A204.1 (cell line): ENCODE measurements around the gene DSCAML1.

Experiments used
- FAIRE-seq: peaks from 2 replicates; lab custom pipeline; 2012; peaks lifted over from hg19 to GRCh38; lab: Jason Lieb, UNC

The DSCAML1 gene

GRCh38 chr11:117796872-117797529 lies at the start of gene DSCAML1:
Gene DSCAML1, minus strand, starts transcription at chr11:117797216. Its CDS starts 137 bp downstream, at chr11:117797079.
- no peak for FAIRE-seq

GRCh38 chr11:117843666-117844484 lies 46.9 kb upstream of the DSCAML1 start:
- FAIRE-seq: peak; percentile 37

GRCh38 chr11:117842131-117842941 lies 45.3 kb upstream of the DSCAML1 start:
- FAIRE-seq: no peak

- FAIRE-seq: no peak
These were observed 44.6 kb upstream of the DSCAML1 start for GRCh38 chr11:117841551-117842031.

- FAIRE-seq: no peak
These were observed 44.0 kb upstream of the DSCAML1 start for GRCh38 chr11:117840881-117841550.

- FAIRE-seq: no peak
These were observed 43.2 kb upstream of the DSCAML1 start for GRCh38 chr11:117839936-117840813.

- no peak for FAIRE-seq
These were observed 42.4 kb upstream of the DSCAML1 start for GRCh38 chr11:117839380-117839881.

GRCh38 chr11:117838901-117839300 lies 41.9 kb upstream of the DSCAML1 start:
- no peak for FAIRE-seq

GRCh38 chr11:117837791-117838190 lies 40.8 kb upstream of the DSCAML1 start:
- FAIRE-seq: no peak

GRCh38 chr11:117837070-117837776 lies 40.2 kb upstream of the DSCAML1 start:
- no peak for FAIRE-seq

- no peak for FAIRE-seq
These were observed 39.3 kb upstream of the DSCAML1 start for GRCh38 chr11:117836077-117836960.

- FAIRE-seq: no peak
These were observed 38.6 kb upstream of the DSCAML1 start for GRCh38 chr11:117835576-117835975.

- FAIRE-seq: no peak
These were observed 37.9 kb upstream of the DSCAML1 start for GRCh38 chr11:117834838-117835443.

GRCh38 chr11:117834068-117834810 lies 37.2 kb upstream of the DSCAML1 start:
- no peak for FAIRE-seq

- FAIRE-seq: no peak
These were observed 36.4 kb upstream of the DSCAML1 start for GRCh38 chr11:117833401-117833891.

GRCh38 chr11:117832511-117832910 lies 35.5 kb upstream of the DSCAML1 start:
- no peak for FAIRE-seq

- no peak for FAIRE-seq
These were observed 34.8 kb upstream of the DSCAML1 start for GRCh38 chr11:117831661-117832415.
